Measurements from ENCODE around the gene PPP3CB. TPM values are rescaled to one million over a fixed set of nuclear protein-coding genes. Genes with fewer than 3 reads are reported as not detected.

The PPP3CB gene
- total RNA-seq, 1 donor from 2014 or later: 64.5 TPM

- peaks cover 71% of the 10 kb centered on the region for H3K36me3 ChIP-seq
- peaks cover 22% of the 10 kb centered on the region for H3K4me1 ChIP-seq
- DNase-seq: no peak
- no peak overlapping the region for H3K4me3 ChIP-seq
- intact Hi-C loops (cut with micrococcal nuclease): no loop called here
- no peaks in the 10 kb centered on the region for H3K27me3 ChIP-seq (ENCODE audit: low read depth)
- H3K27ac ChIP-seq (replicated peaks): no peak overlapping the region
- no peak for TF ChIP-seq CTCF (IDR thresholded peaks at IDR 0.05; ENCODE audit: borderline replicate concordance)
- no peaks in the 10 kb centered on the region for H3K9me3 ChIP-seq (replicated peaks)
Observed at GRCh38 chr10:73465978-73466726, 29.7 kb downstream of the PPP3CB start.

- Histone ChIP-seq H3K36me3 (peaks cover 59% of the 10 kb centered on the region), H3K4me3 (no peak overlapping the region), H3K27me3 (ENCODE audit: low read depth) (no peaks in the 10 kb centered on the region), H3K9me3 (replicated peaks) (no peaks in the 10 kb centered on the region), H3K4me1 (peaks cover 8% of the 10 kb centered on the region), H3K27ac (replicated peaks) (no peak overlapping the region)
- DNase-seq: no peak
- intact Hi-C loops (cut with micrococcal nuclease): no loop called here
- TF ChIP-seq CTCF (IDR thresholded peaks at IDR 0.05; ENCODE audit: borderline replicate concordance): no peak
Observed at GRCh38 chr10:73460897-73461296, 34.9 kb downstream of the PPP3CB start.

GRCh38 chr10:73459683-73460314 is 36.0 kb downstream of the PPP3CB start:
- peaks cover 8% of the 10 kb centered on the region for H3K4me1 ChIP-seq
- no peak for TF ChIP-seq CTCF (IDR thresholded peaks at IDR 0.05; ENCODE audit: borderline replicate concordance)
- DNase-seq: no peak
- no peaks in the 10 kb centered on the region for H3K27me3 ChIP-seq (ENCODE audit: low read depth)
- H3K36me3 ChIP-seq: peaks cover 55% of the 10 kb centered on the region
- intact Hi-C loops (cut with micrococcal nuclease): no loop called here
- no peak overlapping the region for H3K4me3 ChIP-seq
- no peak overlapping the region for H3K27ac ChIP-seq (replicated peaks)
- H3K9me3 ChIP-seq (replicated peaks): no peaks in the 10 kb centered on the region

- no peaks in the 10 kb centered on the region for H3K9me3 ChIP-seq (replicated peaks)
- no peak overlapping the region for H3K4me3 ChIP-seq
- no peak for DNase-seq
- intact Hi-C loops (cut with micrococcal nuclease): no loop called here
- TF ChIP-seq CTCF (IDR thresholded peaks at IDR 0.05; ENCODE audit: borderline replicate concordance): no peak
- H3K4me1 ChIP-seq: peaks cover 8% of the 10 kb centered on the region
- peaks cover 56% of the 10 kb centered on the region for H3K36me3 ChIP-seq
- H3K27me3 ChIP-seq (ENCODE audit: low read depth): no peaks in the 10 kb centered on the region
- H3K27ac ChIP-seq (replicated peaks): no peak overlapping the region
Observed at GRCh38 chr10:73456187-73456890, 39.5 kb downstream of the PPP3CB start.

GRCh38 chr10:73449113-73449512 is 46.7 kb downstream of the PPP3CB start:
- peaks cover 29% of the 10 kb centered on the region for H3K4me1 ChIP-seq
- H3K4me3 ChIP-seq: no peak overlapping the region
- no peak for TF ChIP-seq CTCF (IDR thresholded peaks at IDR 0.05; ENCODE audit: borderline replicate concordance)
- no peak for DNase-seq
- no peaks in the 10 kb centered on the region for H3K27me3 ChIP-seq (ENCODE audit: low read depth)
- peak overlapping the region; percentile 4 for H3K27ac ChIP-seq (replicated peaks)
- H3K36me3 ChIP-seq: peaks cover 48% of the 10 kb centered on the region
- intact Hi-C loops (cut with micrococcal nuclease): no loop called here
- H3K9me3 ChIP-seq (replicated peaks): no peaks in the 10 kb centered on the region

All from left ventricle myocardium inferior (tissue), 1 donor.